NB4 (cell line): ENCODE data around the gene MIEF2.

Experiments used
- POLR2A ChIP-seq: IDR thresholded peaks from 2 replicates; pipeline ENCODE4 v1.6.1; 2011; ENCODE audit warnings: mild to moderate bottlenecking; ENCODE audit not compliant: insufficient read length; ENCODE audit errors: extremely low read depth
- TF ChIP-seq, protein P1 (sequence below): IDR thresholded peaks from one replicate; pipeline ENCODE4 v1.5.1; 2012; ENCODE audit warnings: low read depth, low read length

DNA sequence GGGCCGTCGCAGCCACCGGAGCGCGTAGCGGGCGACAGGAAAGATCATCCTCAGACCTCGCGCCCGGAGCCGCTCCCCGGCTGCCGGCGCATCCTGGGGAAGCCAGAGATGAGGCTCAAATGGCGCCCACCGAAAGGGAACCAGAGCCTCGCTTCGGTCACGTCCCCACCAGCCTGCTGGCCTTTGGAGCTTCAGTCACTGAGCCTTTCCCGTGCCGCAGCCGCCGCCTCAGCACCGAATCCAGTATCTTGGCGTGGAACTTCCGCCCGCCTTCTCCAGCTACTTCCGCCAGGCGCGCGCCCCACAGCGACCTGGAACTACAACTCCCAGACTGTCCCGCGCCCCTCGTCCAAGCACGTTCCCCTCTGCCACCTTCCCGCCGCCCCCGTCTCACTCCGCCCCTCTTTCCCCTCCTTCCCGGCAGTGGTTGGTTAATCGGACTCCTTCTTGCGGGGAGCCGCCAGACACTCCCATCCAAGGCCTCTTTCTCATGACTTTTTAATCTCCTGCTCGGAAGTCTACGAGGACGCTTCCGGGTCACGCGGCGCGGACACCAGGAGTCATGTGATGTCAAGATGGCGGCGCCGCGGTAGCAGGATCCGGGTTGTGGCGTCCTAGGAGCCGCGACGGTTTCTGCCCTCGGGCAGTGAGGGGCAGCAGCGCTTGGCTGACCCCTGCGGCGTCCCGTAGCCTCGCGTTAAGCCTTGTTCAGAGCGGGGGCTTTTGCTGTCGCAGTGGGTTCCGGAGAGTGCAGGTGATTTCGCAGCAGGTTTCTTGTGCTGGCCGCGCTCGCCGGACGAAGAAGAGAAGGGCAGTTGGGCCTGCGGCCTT is 54.5 kb downstream of the MIEF2 start, which contains the start of the genes SMCR8 and TOP3A:
- TF ChIP-seq, protein P1, sequence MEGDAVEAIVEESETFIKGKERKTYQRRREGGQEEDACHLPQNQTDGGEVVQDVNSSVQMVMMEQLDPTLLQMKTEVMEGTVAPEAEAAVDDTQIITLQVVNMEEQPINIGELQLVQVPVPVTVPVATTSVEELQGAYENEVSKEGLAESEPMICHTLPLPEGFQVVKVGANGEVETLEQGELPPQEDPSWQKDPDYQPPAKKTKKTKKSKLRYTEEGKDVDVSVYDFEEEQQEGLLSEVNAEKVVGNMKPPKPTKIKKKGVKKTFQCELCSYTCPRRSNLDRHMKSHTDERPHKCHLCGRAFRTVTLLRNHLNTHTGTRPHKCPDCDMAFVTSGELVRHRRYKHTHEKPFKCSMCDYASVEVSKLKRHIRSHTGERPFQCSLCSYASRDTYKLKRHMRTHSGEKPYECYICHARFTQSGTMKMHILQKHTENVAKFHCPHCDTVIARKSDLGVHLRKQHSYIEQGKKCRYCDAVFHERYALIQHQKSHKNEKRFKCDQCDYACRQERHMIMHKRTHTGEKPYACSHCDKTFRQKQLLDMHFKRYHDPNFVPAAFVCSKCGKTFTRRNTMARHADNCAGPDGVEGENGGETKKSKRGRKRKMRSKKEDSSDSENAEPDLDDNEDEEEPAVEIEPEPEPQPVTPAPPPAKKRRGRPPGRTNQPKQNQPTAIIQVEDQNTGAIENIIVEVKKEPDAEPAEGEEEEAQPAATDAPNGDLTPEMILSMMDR = no peak
- TF ChIP-seq POLR2A = peak; percentile 62
